ENCODE results near the gene SLCO6A1.

The SLCO6A1 gene

DNA sequence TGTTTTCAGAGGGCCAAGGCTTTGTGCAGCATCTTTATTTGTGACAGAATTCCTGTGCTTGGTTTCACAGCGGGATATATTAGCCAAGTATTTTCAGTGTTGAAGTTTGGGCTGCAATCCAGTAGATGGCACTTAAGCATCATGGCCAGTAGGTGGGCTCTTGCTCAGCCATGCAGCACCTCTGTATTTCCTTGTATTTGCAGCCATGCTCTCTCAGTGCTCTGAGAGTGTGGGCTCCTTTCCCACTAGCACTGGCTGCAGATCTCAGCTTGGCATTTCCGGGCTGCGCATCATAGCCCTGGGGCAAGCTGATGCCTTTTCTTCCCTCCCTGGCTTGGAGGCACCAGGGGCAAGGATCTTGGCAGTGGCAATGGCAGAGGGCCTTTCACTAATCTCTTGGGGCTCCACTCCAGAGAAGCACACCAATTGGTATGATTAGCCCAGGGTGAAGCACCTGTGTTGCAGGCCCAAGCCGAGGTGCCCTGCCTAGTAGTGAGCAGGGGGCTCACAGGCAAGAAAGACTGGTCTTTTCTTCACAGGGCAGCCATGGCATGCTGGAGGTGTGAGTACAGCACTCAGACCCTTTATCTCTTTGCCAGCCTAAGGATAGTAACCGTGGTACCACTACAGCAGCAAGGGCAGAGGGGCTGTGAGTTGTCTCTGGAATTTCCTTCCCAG lies 48.3 kb downstream of the SLCO6A1 start:
- peak; percentile 3 for DNase-seq

GRCh38 chr5:102433473-102433872 lies 65.3 kb downstream of the SLCO6A1 start:
- no peak for DNase-seq

GRCh38 chr5:102421647-102422046 lies 77.2 kb downstream of the SLCO6A1 start:
- no peak for DNase-seq

DNA sequence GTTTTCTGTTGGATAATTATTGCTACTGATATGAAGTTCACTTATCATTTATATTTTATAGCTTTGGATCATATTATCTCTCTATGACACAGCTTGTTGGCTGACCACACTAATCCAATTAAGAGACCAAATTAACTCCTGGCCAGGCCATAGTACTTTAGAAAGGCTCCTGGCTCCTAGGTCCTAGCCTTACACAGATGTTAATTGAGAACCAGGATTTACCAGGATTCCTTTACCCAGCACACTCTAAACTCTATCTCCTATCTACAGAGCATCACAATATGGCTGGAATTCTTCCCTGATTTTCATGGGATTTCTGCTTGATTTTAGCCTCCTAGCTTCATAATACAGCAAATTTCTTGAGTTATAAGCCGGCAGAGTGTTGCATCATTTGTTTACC lies 80.3 kb downstream of the SLCO6A1 start:
- DNase-seq = no peak

- no peak for DNase-seq
These were observed 84.4 kb downstream of the SLCO6A1 start for GRCh38 chr5:102414448-102414847.

- DNase-seq = no peak
These were observed 110.6 kb downstream of the SLCO6A1 start for GRCh38 chr5:102388235-102388634.

DNA sequence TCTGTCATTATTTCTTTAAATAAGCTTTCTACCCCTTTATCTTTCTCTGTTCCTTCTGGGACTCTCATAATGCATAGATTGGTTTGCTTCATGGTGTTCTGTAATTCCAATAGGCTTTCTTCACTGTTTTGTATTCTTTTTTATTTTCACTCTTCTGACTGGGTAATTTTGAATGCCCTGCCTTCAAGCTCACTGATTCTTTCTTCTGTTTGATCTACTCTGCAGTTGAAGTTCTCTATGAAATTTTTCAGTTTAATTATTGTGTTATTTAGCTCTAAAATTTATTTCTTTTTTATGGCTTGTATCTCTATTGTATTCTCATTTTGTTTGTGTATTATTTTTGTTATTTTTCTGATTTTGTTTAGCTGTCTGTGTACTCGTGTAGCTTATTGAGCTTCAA lies 113.4 kb downstream of the SLCO6A1 start:
- no peak for DNase-seq

DNA sequence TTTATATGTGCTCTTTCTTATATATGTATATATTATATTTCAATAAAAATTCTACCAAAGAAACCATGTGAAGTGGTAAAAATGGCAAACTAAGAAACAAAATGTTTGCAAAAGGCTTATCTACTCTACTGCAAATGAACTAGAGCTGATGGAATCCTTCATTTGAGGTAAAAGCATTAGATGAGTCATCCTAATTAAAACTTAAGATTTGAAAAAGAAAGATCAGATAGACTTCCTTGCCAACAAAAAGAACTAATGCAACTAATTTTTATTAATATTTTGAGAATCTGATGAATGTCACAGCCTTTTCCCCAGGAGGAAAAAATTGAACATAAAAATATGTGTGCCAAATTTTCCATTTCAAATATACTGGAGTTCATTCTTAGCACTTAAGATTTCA lies 118.6 kb downstream of the SLCO6A1 start:
- DNase-seq = no peak

DNA sequence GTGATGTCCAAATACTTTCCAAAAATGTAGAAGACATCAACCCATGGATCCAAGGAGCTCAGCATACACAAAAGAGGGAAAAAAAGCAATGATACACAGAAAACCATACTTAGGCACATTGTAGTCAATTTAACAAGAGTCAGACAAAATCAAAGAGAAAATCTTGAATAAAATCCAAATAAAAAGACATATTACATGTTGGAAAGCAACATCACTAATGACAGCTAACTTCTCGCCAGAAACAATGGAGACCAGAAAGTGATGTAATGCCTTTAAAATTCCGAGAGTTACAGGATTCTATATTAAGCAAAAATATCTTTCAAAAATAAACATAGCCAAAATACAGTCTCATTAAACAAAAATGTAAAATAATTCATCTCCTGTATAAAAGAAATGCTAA lies 122.9 kb downstream of the SLCO6A1 start:
- no peak for DNase-seq

GRCh38 chr5:102375272-102375671 lies 123.5 kb downstream of the SLCO6A1 start:
- DNase-seq = no peak

DNA sequence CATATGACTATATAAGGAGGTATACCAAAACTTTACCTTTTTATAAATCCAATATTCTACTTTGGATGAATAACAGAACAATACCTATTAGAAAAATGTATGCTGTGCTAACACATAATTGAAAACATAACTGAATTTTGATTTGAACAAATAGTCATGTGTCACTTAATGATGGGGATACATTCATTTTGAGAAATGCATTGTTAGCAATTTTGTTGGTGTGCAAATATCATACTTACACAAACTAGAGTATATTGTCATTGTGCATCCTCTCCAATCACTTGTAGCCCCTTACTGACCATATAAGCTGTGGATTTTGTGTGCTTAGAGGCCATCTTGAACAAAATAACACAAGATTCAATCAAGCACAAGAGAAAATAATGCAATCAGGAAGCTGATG lies 130.4 kb downstream of the SLCO6A1 start:
- no peak for DNase-seq

GRCh38 chr5:102341681-102342288 lies 157.0 kb downstream of the SLCO6A1 start:
- DNase-seq = no peak

DNA sequence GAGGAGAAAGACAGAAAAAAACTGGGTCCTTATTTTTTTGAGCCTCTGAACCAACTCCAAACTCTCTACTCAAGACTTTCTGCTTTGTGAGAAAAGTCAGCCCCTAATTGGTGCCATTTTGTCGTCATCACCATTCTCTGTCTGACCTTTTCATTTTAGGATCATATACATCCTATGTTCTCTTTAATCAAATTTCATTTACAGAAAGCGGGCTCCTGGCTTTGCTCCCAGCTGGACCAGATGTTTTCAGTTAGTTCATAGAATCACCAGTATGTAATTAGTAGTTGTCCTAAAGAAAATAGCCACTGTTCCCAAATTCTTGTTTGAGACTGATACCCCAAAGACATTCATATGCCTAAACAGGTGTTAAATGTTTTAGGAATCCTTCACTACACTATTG lies 174.1 kb downstream of the SLCO6A1 start:
- no peak for DNase-seq

Data from hematopoietic multipotent progenitor cell treated with erythropoietin and hydrocortisone succinate and interleukin-3 and kit ligand, for 8 days (in vitro differentiated cells).